GM12878 (cell line): Measurements from ENCODE around the gene KDM6A. TPM values are rescaled to one million over a fixed set of nuclear protein-coding genes. Genes with fewer than 3 reads are reported as not detected.

ENCODE experiments used
- ATAC-seq: fragments of 200-7000 bp; cut with Tn5 transposase; 3 replicates; pipeline ENCODE4 v1.9.1; 2020; ENCODE audit warnings: mild to moderate bottlenecking, moderate library complexity
- BruUV-seq: library from RNA; stranded (reverse); fragments of 400-500 nt; replicated peaks from 2 replicates; lab custom pipeline; 2021; lab: Mats Ljungman, UMichigan
- CTCF ChIA-PET: fragments of 300-600 bp; sonication (Branson Sonifier 250); formaldehyde crosslinking; extraction: SDS; loops from one replicate; lab custom pipeline; 2021; ENCODE audit warnings: inconsistent platforms; lab: Yijun Ruan, JAX
- POLR2A ChIA-PET: fragments of 350-600 bp; formaldehyde crosslinking; extraction: SDS; loops from one replicate; lab custom pipeline; 2021; ENCODE audit warnings: inconsistent platforms; lab: Charles Lee
- RAD21 ChIA-PET: fragments of 300-600 bp; sonication (Branson Sonifier 250); formaldehyde crosslinking; loops from one replicate; lab custom pipeline; 2023; ENCODE audit warnings: antibody characterized with exemption; ENCODE audit not compliant: unreplicated experiment; lab: Charles Lee
- SMC1A ChIA-PET: fragments of 300-600 bp; sonication (Branson Sonifier 250); formaldehyde crosslinking; loops from one replicate; lab custom pipeline; 2023; ENCODE audit not compliant: unreplicated experiment, uncharacterized antibody; lab: Charles Lee
- DNase-seq: peaks from one replicate; pipeline ENCODE4 v3.0.0-alpha.2; 2011; ENCODE audit warnings: low read depth, low spot score
- FAIRE-seq: peaks from 3 replicates; lab custom pipeline; 2011; peaks lifted over from hg19 to GRCh38; lab: Jason Lieb, UNC
- H2AFZ ChIP-seq: 2 replicates; pipeline ENCODE4 v1.6.0; 2011; ENCODE audit warnings: low read depth, low read length, control low read depth; ENCODE audit not compliant: control insufficient read depth
- H3K27ac ChIP-seq: 2 replicates; pipeline ENCODE4 v1.5.1; 2011; ENCODE audit warnings: control low read depth; ENCODE audit not compliant: control insufficient read depth, insufficient read depth
- H3K27me3 ChIP-seq, 2 experiments: replicated peaks in 1 of 2; 2 replicates each; pipeline versions ENCODE4 v1.6.0 to v1.6.1; 2011; ENCODE audit warnings: low read length in 1 of 2; ENCODE audit not compliant: control insufficient read depth in 2 of 2, insufficient read depth in 2 of 2
- H3K36me3 ChIP-seq, 2 experiments: 2 replicates each; pipeline ENCODE4 v1.5.1; 2011; ENCODE audit warnings: low read length in 1 of 2; ENCODE audit not compliant: control insufficient read depth in 2 of 2, insufficient read depth in 2 of 2
- H3K4me1 ChIP-seq: 2 replicates; pipeline ENCODE4 v1.6.1; 2011; ENCODE audit warnings: mild to moderate bottlenecking, low read length, moderate library complexity, mixed read lengths; ENCODE audit not compliant: control insufficient read depth, insufficient read depth
- H3K4me2 ChIP-seq: 2 replicates; pipeline ENCODE4 v1.6.0; 2011; ENCODE audit warnings: control low read depth; ENCODE audit not compliant: control insufficient read depth, insufficient read depth
- H3K4me3 ChIP-seq: fragments of 200-600 bp; sonication (generic); 2 replicates; pipeline ENCODE4 v1.5.1; 2016
- H3K79me2 ChIP-seq: 2 replicates; pipeline ENCODE4 v1.6.0; 2011; ENCODE audit warnings: low read length; ENCODE audit not compliant: control insufficient read depth, insufficient read depth
- H3K9ac ChIP-seq: 2 replicates; pipeline ENCODE4 v1.8.0; 2011; ENCODE audit warnings: low read length, control low read depth, mixed read lengths; ENCODE audit not compliant: control insufficient read depth, insufficient read depth
- H3K9me3 ChIP-seq: replicated peaks from 3 replicates; pipeline ENCODE4 v1.5.1; 2011; ENCODE audit warnings: mild to moderate bottlenecking, low read length; ENCODE audit not compliant: control insufficient read depth, insufficient read depth
- H4K20me1 ChIP-seq: 2 replicates; pipeline ENCODE4 v1.6.0; 2011; ENCODE audit not compliant: control insufficient read depth, insufficient read depth
- ATF7 ChIP-seq: fragments of 450-650 bp; IDR thresholded peaks from 2 replicates; pipeline ENCODE4 v1.6.1; 2016; ENCODE audit warnings: low read depth, mild to moderate bottlenecking
- CHD1 ChIP-seq: IDR thresholded peaks from 2 replicates; pipeline ENCODE4 v1.6.1; 2012; ENCODE audit warnings: low read depth, low read length, improper control_type of control experiment
- EGR1 ChIP-seq, 2 experiments: IDR thresholded peaks; 1 replicate in 1 of 2; 2 replicates in 1 of 2; pipeline ENCODE4 v1.6.1; 2011 to 2012; ENCODE audit warnings: low read depth in 2 of 2, low read length in 2 of 2, borderline replicate concordance in 1 of 2, mild to moderate bottlenecking in 1 of 2, moderate library complexity in 1 of 2
- HDGF ChIP-seq: fragments of 450-650 bp; IDR thresholded peaks from 2 replicates; pipeline ENCODE4 v1.6.1; 2016; ENCODE audit warnings: antibody characterized with exemption
- MLLT1 ChIP-seq: fragments of 450-650 bp; IDR thresholded peaks from 2 replicates; pipeline ENCODE4 v1.6.1; 2016; ENCODE audit warnings: mild to moderate bottlenecking
- NFYA ChIP-seq: IDR thresholded peaks from 2 replicates; pipeline ENCODE4 v1.6.1; 2011; ENCODE audit warnings: low read depth, mild to moderate bottlenecking, low read length, improper control_type of control experiment, borderline replicate concordance
- NFYB ChIP-seq: IDR thresholded peaks from 2 replicates; pipeline ENCODE4 v1.6.1; 2011; ENCODE audit warnings: low read depth, mild to moderate bottlenecking, low read length, improper control_type of control experiment, moderate library complexity; ENCODE audit not compliant: insufficient read depth
- RAD21 ChIP-seq: IDR thresholded peaks from 2 replicates; pipeline ENCODE4 v1.6.1; 2011; ENCODE audit warnings: mild to moderate bottlenecking, low read depth, low read length, moderate library complexity; ENCODE audit not compliant: insufficient read depth
- RELB ChIP-seq: fragments of 450-650 bp; IDR thresholded peaks from 2 replicates; pipeline ENCODE4 v1.6.1; 2017; ENCODE audit warnings: low read depth, mild to moderate bottlenecking, moderate library complexity
- STAT1 ChIP-seq: fragments of 450-650 bp; conservative IDR thresholded peaks from 2 replicates; pipeline ENCODE4 v1.6.1; 2014; ENCODE audit warnings: antibody characterized with exemption, mild to moderate bottlenecking
- TCF7 ChIP-seq: IDR thresholded peaks from 2 replicates; pipeline ENCODE4 v1.6.1; 2014; ENCODE audit warnings: antibody characterized with exemption, borderline replicate concordance
- YY1 ChIP-seq: IDR thresholded peaks from 2 replicates; pipeline ENCODE4 v1.6.1; 2011; ENCODE audit warnings: low read depth, mild to moderate bottlenecking, low read length
- WGBS: methylation state at CpG from one replicate; pipeline ENCODE4 v1.1.6; 2016; ENCODE audit warnings: low lambda C conversion rate; ENCODE audit not compliant: insufficient replicate concordance, insufficient coverage; ENCODE audit errors: missing lambda C conversion rate; 5-methylcytosine and 5-hydroxymethylcytosine counted together
- in situ Hi-C: fragments of 300-500 bp; cut with MboI; formaldehyde crosslinking; loops from 9 replicates; pipeline ENCODE4 v1.14.3; 2018; ENCODE audit warnings: mixed read lengths
- intact Hi-C: fragments of 100-400 bp; cut with micrococcal nuclease; formaldehyde crosslinking; loops from one replicate; pipeline ENCODE4 v1.14.2; 2022; ENCODE audit not compliant: unreplicated experiment
- polyA plus RNA-seq, 11 experiments: library from polyadenylated mRNA; depleted of rRNA in 4 of 11; unstranded in 6 of 11; stranded (reverse) in 5 of 11; fragments of >200 nt; fragmentation: Nextera tagmentation in 4 of 11; fragmentation: Illumina TruSeq in 1 of 11; extraction: Ambion mirVana in 4 of 11; extraction: Trizol in 1 of 11; gene quantifications; 1 replicate in 1 of 11; 2 replicates in 10 of 11; pipeline versions ENCODE4 v1.2.1 to v1.2.3, GENCODE V29; 2011 to 2016; ENCODE audit warnings: inconsistent platforms in 2 of 11, missing spikeins in 2 of 11, low read depth in 1 of 11
- total RNA-seq, 4 experiments: library from RNA; depleted of rRNA in 3 of 4; stranded (reverse); fragments of >200 nt in 3 of 4; fragmentation: Illumina TruSeq in 1 of 4; extraction: Trizol in 1 of 4; gene quantifications; 2 replicates each; pipeline versions ENCODE4 v1.2.1 to v1.2.3, GENCODE V29; 2013 to 2021
- TF ChIP-seq, protein P1 (sequence below): fragments of 450-650 bp; conservative IDR thresholded peaks from 2 replicates; pipeline ENCODE4 v1.6.1; 2017; ENCODE audit warnings: mild to moderate bottlenecking, moderate library complexity
- TF ChIP-seq, protein P2 (sequence below): fragments of 150-350 bp; IDR thresholded peaks from 2 replicates; pipeline ENCODE4 v1.6.1; 2014; ENCODE audit warnings: mild to moderate bottlenecking, low read depth, low read length

The KDM6A gene
- total and polyA plus RNA-seq, 10 of the 15 experiments (the other 5 are each of a cell fraction or from before 2014, with no cell fraction given): 7.9 to 29.0 (median 20.4) TPM

- Histone ChIP-seq H3K4me2 (peak overlapping the region; percentile 89), H2AFZ (no peak overlapping the region), H4K20me1 (no peaks in the 10 kb centered on the region), H3K9me3 (peaks cover 2% of the 10 kb centered on the region; the same call in 2 of the 3 replicates), H3K4me1 (peaks cover 42% of the 10 kb centered on the region), H3K36me3 (no peaks in the 10 kb centered on the region), H3K9ac (peak overlapping the region; percentile 41; the same call in 1 of the 2 replicates), H3K27me3 (no peaks in the 10 kb centered on the region), H3K4me3 (peak overlapping the region; percentile 53), H3K79me2 (peaks cover 95% of the 10 kb centered on the region), H3K27ac (peak overlapping the region; percentile 73)
- intact Hi-C loops (loop anchor here (2.0 to 10.0 kb wide), 2 partner anchors 29 to 171 kb away; no protein-coding TSS in a partner anchor), in situ Hi-C loops (no loop called here)
- FAIRE-seq: no peak
- POLR2A ChIA-PET: interaction anchor here (1.6 to 3.7 kb wide), 3 partner anchors 11 to 31 kb away, joined by 6 to 17 read pairs (median 17); partner anchors contain the start of gene KDM6A
- SMC1A ChIA-PET: interaction anchor here (0.8 to 3.8 kb wide), 12 partner anchors 10 to 172 kb away, joined by 3 to 39 read pairs (median 6); partner anchors contain the start of gene KDM6A
- peak; percentile 64 for ATAC-seq
- DNase-seq: no peak
- WGBS: 3% methylated on average over 4 of the region's 4 CpGs
- CTCF ChIA-PET: interaction anchor here (0.6 to 2.9 kb wide), 8 partner anchors 10 to 166 kb away, joined by 3 to 10 read pairs (median 4); no protein-coding TSS in a partner anchor
- no TSS peak for BruUV-seq
- RAD21 ChIA-PET: interaction anchor here (0.7 to 4.2 kb wide), 7 partner anchors 10 to 164 kb away, joined by 3 to 50 read pairs (median 3); partner anchors contain the start of gene KDM6A
- TF ChIP-seq NFYB: no peak
- TF ChIP-seq YY1: no peak
- TF ChIP-seq, protein P1, sequence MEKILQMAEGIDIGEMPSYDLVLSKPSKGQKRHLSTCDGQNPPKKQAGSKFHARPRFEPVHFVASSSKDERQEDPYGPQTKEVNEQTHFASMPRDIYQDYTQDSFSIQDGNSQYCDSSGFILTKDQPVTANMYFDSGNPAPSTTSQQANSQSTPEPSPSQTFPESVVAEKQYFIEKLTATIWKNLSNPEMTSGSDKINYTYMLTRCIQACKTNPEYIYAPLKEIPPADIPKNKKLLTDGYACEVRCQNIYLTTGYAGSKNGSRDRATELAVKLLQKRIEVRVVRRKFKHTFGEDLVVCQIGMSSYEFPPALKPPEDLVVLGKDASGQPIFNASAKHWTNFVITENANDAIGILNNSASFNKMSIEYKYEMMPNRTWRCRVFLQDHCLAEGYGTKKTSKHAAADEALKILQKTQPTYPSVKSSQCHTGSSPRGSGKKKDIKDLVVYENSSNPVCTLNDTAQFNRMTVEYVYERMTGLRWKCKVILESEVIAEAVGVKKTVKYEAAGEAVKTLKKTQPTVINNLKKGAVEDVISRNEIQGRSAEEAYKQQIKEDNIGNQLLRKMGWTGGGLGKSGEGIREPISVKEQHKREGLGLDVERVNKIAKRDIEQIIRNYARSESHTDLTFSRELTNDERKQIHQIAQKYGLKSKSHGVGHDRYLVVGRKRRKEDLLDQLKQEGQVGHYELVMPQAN: no peak
- TF ChIP-seq HDGF: no peak
- no peak for TF ChIP-seq NFYA
- TF ChIP-seq CHD1: no peak
- no peak for TF ChIP-seq STAT1
- TF ChIP-seq, protein P2, sequence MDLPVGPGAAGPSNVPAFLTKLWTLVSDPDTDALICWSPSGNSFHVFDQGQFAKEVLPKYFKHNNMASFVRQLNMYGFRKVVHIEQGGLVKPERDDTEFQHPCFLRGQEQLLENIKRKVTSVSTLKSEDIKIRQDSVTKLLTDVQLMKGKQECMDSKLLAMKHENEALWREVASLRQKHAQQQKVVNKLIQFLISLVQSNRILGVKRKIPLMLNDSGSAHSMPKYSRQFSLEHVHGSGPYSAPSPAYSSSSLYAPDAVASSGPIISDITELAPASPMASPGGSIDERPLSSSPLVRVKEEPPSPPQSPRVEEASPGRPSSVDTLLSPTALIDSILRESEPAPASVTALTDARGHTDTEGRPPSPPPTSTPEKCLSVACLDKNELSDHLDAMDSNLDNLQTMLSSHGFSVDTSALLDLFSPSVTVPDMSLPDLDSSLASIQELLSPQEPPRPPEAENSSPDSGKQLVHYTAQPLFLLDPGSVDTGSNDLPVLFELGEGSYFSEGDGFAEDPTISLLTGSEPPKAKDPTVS: no peak
- no peak for TF ChIP-seq RAD21
- TF ChIP-seq EGR1 (IDR thresholded peaks at IDR 0.05; ENCODE audit: borderline replicate concordance in 1 of 2, low read depth in 2 of 2, low read length in 2 of 2): no peak
- TF ChIP-seq TCF7: no peak
- TF ChIP-seq MLLT1: 0 out of 2 replicates have a peak, but pooled peaks have one; percentile 39
- TF ChIP-seq ATF7: peak; percentile 29; the same call in 1 of the 2 replicates
- 0 out of 2 replicates have a peak, but pooled peaks have one; percentile 29 for TF ChIP-seq RELB
These were observed 31.0 kb downstream of the KDM6A start for GRCh38 chrX:44903830-44904530.
